ENCODE data around the gene SHISAL2A. TPM values are rescaled to one million over a fixed set of nuclear protein-coding genes. Genes with fewer than 3 reads are reported as not detected.

SHISAL2A gene
- polyA plus RNA-seq, 3 donors = 0.03 to 0.28 TPM; not detected in 1

- Histone ChIP-seq H3K4me3 (replicated peaks in 1 of 3; ENCODE audit: low read depth in 2 of 3, low read length in 3 of 3) (peak overlapping the region; percentile 18 to 76 (median 41)), H4K20me1 (ENCODE audit: insufficient read depth, low read length) (no peaks in the 10 kb centered on the region), H3K9me3 (replicated peaks in 1 of 2; ENCODE audit: control insufficient read depth in 1 of 2, insufficient read depth in 1 of 2, low read length in 2 of 2) (no peaks in the 10 kb centered on the region), H3K27ac (ENCODE audit: low read depth in 1 of 2, low read length in 2 of 2) (no peak overlapping the region), H3K27me3 (ENCODE audit: control insufficient read depth in 2 of 2, insufficient read depth in 2 of 2, low read length in 2 of 2) (peaks cover 0 to 10% of the 10 kb centered on the region in 2 donors), H3K4me2 (replicated peaks; ENCODE audit: extremely low read depth, low read length, poor library complexity, severe bottlenecking) (peak overlapping the region; percentile 87), H3K36me3 (replicated peaks in 1 of 2; ENCODE audit: control insufficient read depth in 1 of 2, insufficient read depth in 2 of 2, low read length in 2 of 2) (peaks cover 0 to 1% of the 10 kb centered on the region in 2 donors), H3K9ac (ENCODE audit: insufficient read depth, low read length, poor library complexity, severe bottlenecking) (peak overlapping the region; percentile 67), H2AFZ (ENCODE audit: insufficient read depth, low read depth, low read length, poor library complexity, severe bottlenecking) (peak overlapping the region; percentile 90), H3K4me1 (ENCODE audit: control insufficient read depth in 1 of 2, insufficient read depth in 2 of 2, low read length in 2 of 2) (peaks cover 20 to 27% of the 10 kb centered on the region in 2 donors), H3K79me2 (ENCODE audit: insufficient read depth, low read length) (peaks cover 3% of the 10 kb centered on the region)
- no peak for DNase-seq
- peak overlapping the region in 1 of 7 donors; percentile 65 for H3K27ac Mint-ChIP-seq
- H3K36me3 Mint-ChIP-seq = peaks cover 15 to 19% of the 10 kb centered on the region in 2 donors
- peaks cover 0 to 6% (median 4%) of the 10 kb centered on the region in 7 donors for H3K9me3 Mint-ChIP-seq
- no peak for TF ChIP-seq CTCF (IDR thresholded peaks at IDR 0.05)
- peaks cover 26% of the 10 kb centered on the region for H3K4me1 Mint-ChIP-seq
- intact Hi-C loops (cut with micrococcal nuclease) = no loop called here
- 63% methylated on average over 14 of the region's 21 CpGs for WGBS (ENCODE audit: insufficient coverage)
- H3K27me3 Mint-ChIP-seq (ENCODE audit: low read depth in 3 of 3) = peaks cover 13 to 22% (median 20%) of the 10 kb centered on the region in 3 donors
- peak overlapping the region; percentile 80 to 89 for H3K4me3 Mint-ChIP-seq
Observed at GRCh38 chr1:52602856-52603600, 29.9 kb upstream of the SHISAL2A start.

GRCh38 chr1:52603630-52604029 is 29.3 kb upstream of the SHISAL2A start:
- Mint-ChIP-seq H3K9me3 (peaks cover 0 to 5% (median 3%) of the 10 kb centered on the region in 7 donors), H3K4me1 (peaks cover 26% of the 10 kb centered on the region), H3K27ac (no peak overlapping the region), H3K4me3 (peak overlapping the region in 1 of 2 donors; percentile 80), H3K36me3 (peaks cover 19 to 25% of the 10 kb centered on the region in 2 donors), H3K27me3 (ENCODE audit: low read depth in 3 of 3) (peaks cover 13 to 22% (median 19%) of the 10 kb centered on the region in 3 donors)
- H3K4me3 ChIP-seq (replicated peaks in 1 of 3; ENCODE audit: low read depth in 2 of 3, low read length in 3 of 3) = peak overlapping the region in 1 of 3 experiments; percentile 76
- H3K36me3 ChIP-seq (replicated peaks in 1 of 2; ENCODE audit: control insufficient read depth in 1 of 2, insufficient read depth in 2 of 2, low read length in 2 of 2) = peaks cover 0 to 7% of the 10 kb centered on the region in 2 donors
- peaks cover 20 to 27% of the 10 kb centered on the region in 2 donors for H3K4me1 ChIP-seq (ENCODE audit: control insufficient read depth in 1 of 2, insufficient read depth in 2 of 2, low read length in 2 of 2)
- no peak overlapping the region for H3K9ac ChIP-seq (ENCODE audit: insufficient read depth, low read length, poor library complexity, severe bottlenecking)
- no peaks in the 10 kb centered on the region for H3K9me3 ChIP-seq (replicated peaks in 1 of 2; ENCODE audit: control insufficient read depth in 1 of 2, insufficient read depth in 1 of 2, low read length in 2 of 2)
- WGBS (ENCODE audit: insufficient coverage) = 98% methylated on average over 4 of the region's 6 CpGs
- no peak for DNase-seq
- H2AFZ ChIP-seq (ENCODE audit: insufficient read depth, low read depth, low read length, poor library complexity, severe bottlenecking) = no peak overlapping the region
- H3K27ac ChIP-seq (ENCODE audit: low read depth in 1 of 2, low read length in 2 of 2) = no peak overlapping the region
- intact Hi-C loops (cut with micrococcal nuclease) = no loop called here
- H3K27me3 ChIP-seq (ENCODE audit: control insufficient read depth in 2 of 2, insufficient read depth in 2 of 2, low read length in 2 of 2) = peaks cover 0 to 10% of the 10 kb centered on the region in 2 donors
- H4K20me1 ChIP-seq (ENCODE audit: insufficient read depth, low read length) = no peaks in the 10 kb centered on the region
- no peak overlapping the region for H3K4me2 ChIP-seq (replicated peaks; ENCODE audit: extremely low read depth, low read length, poor library complexity, severe bottlenecking)
- TF ChIP-seq CTCF (IDR thresholded peaks at IDR 0.05) = no peak
- peaks cover 3% of the 10 kb centered on the region for H3K79me2 ChIP-seq (ENCODE audit: insufficient read depth, low read length)

Measured in CD14-positive monocyte (primary cell).